ENCODE data around the gene OR1F1. TPM values are rescaled to one million over a fixed set of nuclear protein-coding genes. Genes with fewer than 3 reads are reported as not detected.

Gene OR1F1
- total RNA-seq, 1 donor from 2014 or later, result 0.32 TPM

DNA sequence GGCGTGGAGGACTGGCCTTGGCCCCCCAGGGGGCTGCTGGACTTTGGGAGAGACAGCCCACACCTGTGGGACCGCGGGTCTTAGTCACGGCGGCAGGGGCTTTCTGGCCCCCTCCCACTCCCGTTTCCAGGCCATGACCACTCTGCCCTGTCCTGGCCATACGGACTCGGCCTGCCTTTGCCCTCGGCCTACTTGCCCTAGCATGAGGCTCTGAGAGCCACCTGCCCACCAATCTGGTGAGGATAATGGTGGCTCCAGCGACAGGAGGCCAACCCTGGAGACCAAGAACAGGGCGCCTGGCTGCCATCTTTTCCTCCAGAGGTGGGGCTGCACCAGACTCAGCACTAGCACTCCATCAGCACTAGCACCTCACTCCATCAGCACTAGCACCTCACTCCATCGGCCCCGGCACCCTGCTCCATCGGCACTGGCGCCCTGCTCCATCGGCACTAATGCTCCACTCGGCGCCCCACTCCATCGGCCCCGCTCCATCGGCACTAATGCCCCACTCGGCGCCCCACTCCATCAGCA, 46.2 kb upstream of the OR1F1 start:
- no peak overlapping the region for H3K27ac Mint-ChIP-seq (ENCODE audit: unreplicated experiment)
- Histone ChIP-seq H3K4me1 (ENCODE audit: insufficient read depth, low read length) (no peaks in the 10 kb centered on the region), H3K9me3 (ENCODE audit: insufficient read depth, low read depth, low read length) (no peaks in the 10 kb centered on the region), H3K36me3 (ENCODE audit: insufficient read depth, low read length) (no peaks in the 10 kb centered on the region), H3K4me3 (ENCODE audit: insufficient read depth, low read depth, low read length) (no peak overlapping the region), H3K27ac (ENCODE audit: low read depth, low read length) (no peak overlapping the region), H3K9ac (ENCODE audit: low read length) (no peak overlapping the region), H3K79me2 (ENCODE audit: insufficient read depth, low read length) (peaks cover 2% of the 10 kb centered on the region), H3K4me2 (ENCODE audit: low read length) (no peak overlapping the region), H3K27me3 (ENCODE audit: insufficient read depth, low read length) (no peaks in the 10 kb centered on the region), H2AFZ (ENCODE audit: low read depth, low read length) (no peak overlapping the region), H4K20me1 (ENCODE audit: insufficient read depth, low read length) (no peaks in the 10 kb centered on the region)
- DNase-seq (ENCODE audit: low read depth) (no peak), FAIRE-seq (no peak)
- no peaks in the 10 kb centered on the region for H3K9me3 Mint-ChIP-seq (ENCODE audit: unreplicated experiment)
- peaks cover 9% of the 10 kb centered on the region for H3K4me1 Mint-ChIP-seq (ENCODE audit: low read depth, unreplicated experiment)
- peaks cover 17% of the 10 kb centered on the region for H3K36me3 Mint-ChIP-seq (ENCODE audit: low read depth, unreplicated experiment)
- peaks cover 7% of the 10 kb centered on the region for H3K27me3 Mint-ChIP-seq (ENCODE audit: low read depth, unreplicated experiment)
- no peak overlapping the region for H3K4me3 Mint-ChIP-seq (ENCODE audit: unreplicated experiment)
- TF ChIP-seq, protein P1, sequence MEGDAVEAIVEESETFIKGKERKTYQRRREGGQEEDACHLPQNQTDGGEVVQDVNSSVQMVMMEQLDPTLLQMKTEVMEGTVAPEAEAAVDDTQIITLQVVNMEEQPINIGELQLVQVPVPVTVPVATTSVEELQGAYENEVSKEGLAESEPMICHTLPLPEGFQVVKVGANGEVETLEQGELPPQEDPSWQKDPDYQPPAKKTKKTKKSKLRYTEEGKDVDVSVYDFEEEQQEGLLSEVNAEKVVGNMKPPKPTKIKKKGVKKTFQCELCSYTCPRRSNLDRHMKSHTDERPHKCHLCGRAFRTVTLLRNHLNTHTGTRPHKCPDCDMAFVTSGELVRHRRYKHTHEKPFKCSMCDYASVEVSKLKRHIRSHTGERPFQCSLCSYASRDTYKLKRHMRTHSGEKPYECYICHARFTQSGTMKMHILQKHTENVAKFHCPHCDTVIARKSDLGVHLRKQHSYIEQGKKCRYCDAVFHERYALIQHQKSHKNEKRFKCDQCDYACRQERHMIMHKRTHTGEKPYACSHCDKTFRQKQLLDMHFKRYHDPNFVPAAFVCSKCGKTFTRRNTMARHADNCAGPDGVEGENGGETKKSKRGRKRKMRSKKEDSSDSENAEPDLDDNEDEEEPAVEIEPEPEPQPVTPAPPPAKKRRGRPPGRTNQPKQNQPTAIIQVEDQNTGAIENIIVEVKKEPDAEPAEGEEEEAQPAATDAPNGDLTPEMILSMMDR (IDR thresholded peaks at IDR 0.05; ENCODE audit: insufficient read depth, low read depth, low read length), result no peak
- TF ChIP-seq EZH2 (IDR thresholded peaks at IDR 0.05; ENCODE audit: insufficient read depth, low read length), result no peak

DNA sequence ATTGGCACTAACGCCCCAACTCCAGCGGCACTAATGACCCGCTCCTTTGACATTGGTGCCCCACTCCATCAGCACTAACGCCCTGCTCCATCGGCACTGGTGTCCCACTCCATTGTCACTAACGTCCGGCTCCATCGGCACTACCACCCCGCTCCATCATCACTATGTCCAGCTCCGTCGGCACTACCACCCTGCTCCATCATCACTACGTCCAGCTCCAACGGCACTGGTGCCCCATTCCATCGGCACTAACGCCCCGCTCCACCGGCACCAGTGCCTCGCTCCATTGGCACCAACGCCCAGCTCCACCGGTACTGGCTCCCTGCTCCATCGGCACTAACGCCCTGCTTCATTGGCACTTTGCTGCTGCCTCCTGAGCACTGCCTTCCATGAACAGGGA, 45.7 kb upstream of the OR1F1 start:
- H3K27ac ChIP-seq (ENCODE audit: low read depth, low read length), result no peak overlapping the region
- H3K9ac ChIP-seq (ENCODE audit: low read length), result no peak overlapping the region
- H3K9me3 ChIP-seq (ENCODE audit: insufficient read depth, low read depth, low read length), result no peaks in the 10 kb centered on the region
- no peaks in the 10 kb centered on the region for H3K4me1 ChIP-seq (ENCODE audit: insufficient read depth, low read length)
- peaks cover 17% of the 10 kb centered on the region for H3K36me3 Mint-ChIP-seq (ENCODE audit: low read depth, unreplicated experiment)
- no peak for FAIRE-seq
- no peak for TF ChIP-seq EZH2 (IDR thresholded peaks at IDR 0.05; ENCODE audit: insufficient read depth, low read length)
- TF ChIP-seq, protein P1 (IDR thresholded peaks at IDR 0.05; ENCODE audit: insufficient read depth, low read depth, low read length), result no peak
- no peak overlapping the region for H3K4me3 Mint-ChIP-seq (ENCODE audit: unreplicated experiment)
- H3K79me2 ChIP-seq (ENCODE audit: insufficient read depth, low read length), result no peaks in the 10 kb centered on the region
- H3K4me3 ChIP-seq (ENCODE audit: insufficient read depth, low read depth, low read length), result no peak overlapping the region
- H3K36me3 ChIP-seq (ENCODE audit: insufficient read depth, low read length), result no peaks in the 10 kb centered on the region
- H2AFZ ChIP-seq (ENCODE audit: low read depth, low read length), result no peak overlapping the region
- DNase-seq (ENCODE audit: low read depth), result no peak
- H3K27me3 Mint-ChIP-seq (ENCODE audit: low read depth, unreplicated experiment), result peaks cover 7% of the 10 kb centered on the region
- H3K27me3 ChIP-seq (ENCODE audit: insufficient read depth, low read length), result no peaks in the 10 kb centered on the region
- peaks cover 9% of the 10 kb centered on the region for H3K4me1 Mint-ChIP-seq (ENCODE audit: low read depth, unreplicated experiment)
- no peak overlapping the region for H3K4me2 ChIP-seq (ENCODE audit: low read length)
- H3K9me3 Mint-ChIP-seq (ENCODE audit: unreplicated experiment), result no peaks in the 10 kb centered on the region
- no peak overlapping the region for H3K27ac Mint-ChIP-seq (ENCODE audit: unreplicated experiment)
- H4K20me1 ChIP-seq (ENCODE audit: insufficient read depth, low read length), result no peaks in the 10 kb centered on the region

DNA sequence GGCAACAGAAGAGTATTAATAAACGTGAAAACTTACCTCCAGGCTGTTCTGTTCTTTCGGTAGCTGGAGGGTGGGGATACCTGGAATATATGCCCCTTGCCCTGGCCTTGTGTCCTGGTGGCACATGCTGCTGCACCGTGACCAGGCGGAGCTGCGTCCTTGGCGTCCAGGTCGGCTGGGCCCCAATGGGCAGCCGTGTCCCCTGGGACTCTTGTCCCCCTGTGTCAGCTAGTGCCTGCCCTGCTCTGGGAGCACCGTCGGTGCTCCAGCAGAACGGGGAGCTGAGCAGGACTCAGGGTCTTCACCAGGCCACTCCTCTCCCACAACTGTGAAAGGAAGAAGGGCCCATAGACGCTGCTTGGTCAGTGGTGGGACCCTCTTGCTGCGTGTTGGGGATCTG, 45.2 kb upstream of the OR1F1 start:
- no peaks in the 10 kb centered on the region for H3K9me3 Mint-ChIP-seq (ENCODE audit: unreplicated experiment)
- no peaks in the 10 kb centered on the region for H3K9me3 ChIP-seq (ENCODE audit: insufficient read depth, low read depth, low read length)
- no peak overlapping the region for H3K27ac Mint-ChIP-seq (ENCODE audit: unreplicated experiment)
- no peak overlapping the region for H3K4me3 ChIP-seq (ENCODE audit: insufficient read depth, low read depth, low read length)
- H3K4me1 Mint-ChIP-seq (ENCODE audit: low read depth, unreplicated experiment), result peaks cover 9% of the 10 kb centered on the region
- TF ChIP-seq EZH2 (IDR thresholded peaks at IDR 0.05; ENCODE audit: insufficient read depth, low read length), result no peak
- no peak overlapping the region for H3K4me3 Mint-ChIP-seq (ENCODE audit: unreplicated experiment)
- H3K27ac ChIP-seq (ENCODE audit: low read depth, low read length), result no peak overlapping the region
- H3K36me3 ChIP-seq (ENCODE audit: insufficient read depth, low read length), result no peaks in the 10 kb centered on the region
- no peaks in the 10 kb centered on the region for H3K79me2 ChIP-seq (ENCODE audit: insufficient read depth, low read length)
- H3K4me1 ChIP-seq (ENCODE audit: insufficient read depth, low read length), result no peaks in the 10 kb centered on the region
- H3K27me3 Mint-ChIP-seq (ENCODE audit: low read depth, unreplicated experiment), result peaks cover 7% of the 10 kb centered on the region
- no peak for FAIRE-seq
- no peak overlapping the region for H2AFZ ChIP-seq (ENCODE audit: low read depth, low read length)
- no peaks in the 10 kb centered on the region for H4K20me1 ChIP-seq (ENCODE audit: insufficient read depth, low read length)
- no peak overlapping the region for H3K4me2 ChIP-seq (ENCODE audit: low read length)
- H3K27me3 ChIP-seq (ENCODE audit: insufficient read depth, low read length), result no peaks in the 10 kb centered on the region
- DNase-seq (ENCODE audit: low read depth), result no peak
- peaks cover 17% of the 10 kb centered on the region for H3K36me3 Mint-ChIP-seq (ENCODE audit: low read depth, unreplicated experiment)
- no peak overlapping the region for H3K9ac ChIP-seq (ENCODE audit: low read length)

All from astrocyte (in vitro differentiated cells and primary cell).